HuH-7.5 (cell line): ENCODE measurements around the gene ST13.
"Not testable (repeated sequence)": the region's sequence is repeated elsewhere in the genome, so short reads cannot be mapped to it uniquely, and the experiment has no call there.

ENCODE experiments used
- DNase-seq: peaks from one replicate; pipeline ENCODE4 v3.0.0; 2011; ENCODE audit warnings: low spot score

ST13 gene

GRCh38 chr22:40838486-40838885, 18.0 kb downstream of the ST13 start:
- no peak for DNase-seq

- no peak for DNase-seq
Measured at GRCh38 chr22:40834619-40835018, 21.8 kb downstream of the ST13 start.

DNA sequence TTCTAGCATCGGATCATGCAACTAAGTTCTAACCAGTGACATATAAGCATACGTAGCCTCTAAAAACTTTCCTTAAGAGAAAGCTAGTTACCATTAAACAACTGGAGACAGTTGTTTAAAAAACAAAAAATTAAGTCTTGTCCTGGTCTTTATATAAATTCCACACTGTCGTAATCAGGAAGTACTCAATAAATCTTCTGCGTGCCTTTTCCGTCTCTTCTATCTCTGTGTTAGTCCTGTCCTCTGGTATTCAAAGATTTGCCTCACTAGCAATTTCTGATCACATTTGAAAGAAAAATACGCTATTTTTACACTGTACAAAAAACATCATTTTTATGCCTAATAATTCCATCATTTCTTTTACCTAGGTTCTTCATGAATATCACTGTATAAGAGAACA, 27.3 kb downstream of the ST13 start:
- DNase-seq, result no peak

DNA sequence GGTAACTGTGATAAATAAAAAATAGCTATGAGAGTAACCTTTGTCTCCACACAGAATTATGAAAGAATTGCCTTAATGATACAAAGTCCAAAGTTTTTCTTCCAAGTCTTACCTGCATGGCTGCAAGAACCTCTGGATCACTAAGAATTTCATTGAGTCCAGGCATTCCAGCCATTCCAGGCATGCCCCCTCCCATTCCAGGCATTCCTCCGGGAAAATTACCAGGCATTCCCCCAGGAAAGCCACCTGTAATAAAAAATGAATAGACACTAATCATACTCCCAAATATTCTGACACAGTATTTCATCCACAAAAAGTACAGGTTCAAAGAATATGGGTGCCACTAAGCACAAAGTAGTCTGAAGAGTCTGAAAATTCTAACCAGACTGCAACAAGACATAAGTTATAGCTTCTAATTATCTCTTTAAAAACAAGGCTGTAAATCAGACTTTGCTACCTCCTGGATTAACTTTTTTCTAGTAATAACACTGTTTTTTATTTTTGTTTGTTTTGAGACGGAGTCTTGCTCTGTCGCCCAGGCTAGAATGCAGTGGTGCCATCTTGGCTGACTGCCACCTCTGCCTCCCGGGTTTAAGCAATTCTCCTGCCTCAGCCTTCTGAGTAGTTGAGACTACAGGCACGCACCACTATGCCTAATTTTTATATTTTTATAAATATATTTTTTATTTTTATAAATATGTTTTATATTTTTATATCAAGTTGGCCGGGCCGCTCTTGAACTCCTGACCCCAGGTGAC, 29.3 kb downstream of the ST13 start:
- no peak for DNase-seq

DNA sequence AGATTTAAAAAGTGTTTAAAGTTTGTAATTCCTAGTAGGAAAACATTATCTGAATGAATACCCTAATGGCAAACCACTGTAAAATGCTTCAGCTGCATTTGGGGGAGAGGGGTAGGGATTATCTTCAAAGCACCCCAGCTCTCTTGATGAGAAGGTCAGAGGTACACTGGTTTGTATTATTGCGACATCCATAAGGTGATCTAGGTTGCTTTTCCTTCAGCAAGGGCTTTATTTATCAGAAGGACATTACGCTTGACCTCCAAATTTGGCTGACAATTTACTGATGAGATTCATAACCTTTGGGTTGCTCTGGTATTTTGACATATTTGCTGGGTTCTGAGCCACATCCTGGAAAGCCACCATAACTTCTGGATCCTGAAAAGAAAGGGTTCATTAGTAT, 30.1 kb downstream of the ST13 start:
- not testable (repeated sequence) for DNase-seq

DNA sequence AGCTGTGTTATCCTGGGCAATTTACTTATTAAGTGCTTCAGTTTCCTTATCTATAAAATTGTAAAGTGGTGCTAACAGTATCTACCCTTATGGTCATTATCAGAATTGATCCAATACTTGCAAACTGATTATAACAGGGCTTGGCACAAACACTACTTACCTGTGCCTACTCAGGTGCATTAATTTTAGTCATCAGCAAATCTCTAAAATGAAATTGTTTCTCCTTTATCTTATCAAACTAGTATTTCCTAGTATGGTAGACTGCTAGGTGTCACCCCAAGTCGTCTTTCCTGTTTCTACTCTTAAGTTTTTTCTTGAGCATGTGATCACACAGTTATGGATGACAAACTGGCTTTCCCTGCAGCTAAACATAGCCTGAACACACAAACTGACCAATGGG, 33.0 kb downstream of the ST13 start:
- no peak for DNase-seq

GRCh38 chr22:40819599-40820140, 36.8 kb downstream of the ST13 start:
- DNase-seq, result no peak

GRCh38 chr22:40818747-40819598, 37.5 kb downstream of the ST13 start, which contains the start of gene SLC25A17:
TSS of gene SLC25A17 (minus strand) at chr22:40819346. CDS start at chr22:40819248, 98 bp downstream.
- peak; percentile 82 for DNase-seq

DNA sequence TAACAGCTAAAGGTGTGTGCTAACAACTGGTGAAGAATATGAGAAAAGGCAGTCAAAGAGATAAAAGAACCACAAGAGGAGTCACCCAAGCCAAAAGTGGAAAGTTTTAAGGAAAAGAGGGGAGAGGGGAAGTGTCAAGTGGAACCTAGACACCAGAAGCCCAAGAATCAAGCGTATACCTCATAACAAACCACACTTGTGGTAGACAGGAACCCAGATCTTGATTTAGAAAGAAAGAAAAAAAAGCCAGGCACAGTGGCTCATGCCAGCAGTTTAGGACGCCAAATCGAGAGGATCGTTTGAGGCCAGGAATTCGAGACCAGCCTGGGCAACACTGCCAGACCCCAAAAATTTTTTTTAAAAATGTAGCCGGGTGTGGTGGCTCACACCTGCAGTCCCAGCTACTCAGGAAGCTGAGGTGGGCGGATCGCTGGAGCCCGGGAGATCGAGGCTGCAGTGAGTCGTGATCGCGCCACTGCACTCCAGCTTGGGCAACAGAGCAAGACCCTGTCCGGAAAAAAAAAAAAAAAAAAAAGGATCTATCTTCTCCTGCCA, 38.2 kb downstream of the ST13 start:
- no peak for DNase-seq

DNA sequence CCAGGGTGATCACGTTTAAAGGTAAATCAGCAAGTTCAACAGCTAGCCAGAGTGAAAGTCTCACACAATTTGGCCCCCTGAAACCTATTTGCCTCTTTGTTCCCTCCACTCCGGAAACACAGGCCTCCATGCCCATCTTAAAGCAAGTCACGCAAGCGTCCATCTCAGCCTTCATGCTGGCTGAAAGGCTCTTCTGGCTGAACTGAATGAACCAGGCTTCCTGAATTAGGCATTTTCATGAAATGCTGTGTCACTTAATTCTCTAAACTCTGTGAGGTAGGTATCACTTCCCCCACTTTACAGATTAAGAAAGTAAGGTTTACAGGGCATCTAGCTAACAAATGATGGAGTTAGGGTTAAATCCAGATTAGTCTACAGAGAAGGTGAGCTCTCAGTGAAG, 38.7 kb downstream of the ST13 start:
- DNase-seq, result no peak

- no peak for DNase-seq
Measured at GRCh38 chr22:40813912-40814315, 42.5 kb downstream of the ST13 start.

- no peak for DNase-seq
Measured at GRCh38 chr22:40808018-40808841, 48.2 kb downstream of the ST13 start.

DNA sequence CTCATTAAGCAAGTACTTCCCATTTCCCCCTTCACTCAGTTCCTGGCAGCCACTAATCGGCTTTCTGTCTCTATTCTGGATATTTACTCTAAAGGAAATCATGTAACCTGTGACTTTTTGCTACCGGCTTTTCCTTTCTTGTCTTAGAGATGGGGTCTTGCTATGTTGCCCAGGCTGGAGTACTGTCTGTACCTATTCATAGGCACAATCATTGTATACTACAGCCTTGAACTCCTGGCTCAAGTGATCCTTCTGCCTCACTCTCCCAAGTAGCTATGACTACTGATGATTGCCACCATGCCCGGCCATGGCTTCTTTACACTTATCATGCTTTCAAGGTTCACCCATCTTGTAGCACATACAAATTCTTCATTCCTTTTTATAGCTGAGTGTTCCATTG, 49.7 kb downstream of the ST13 start:
- DNase-seq, result no peak

DNA sequence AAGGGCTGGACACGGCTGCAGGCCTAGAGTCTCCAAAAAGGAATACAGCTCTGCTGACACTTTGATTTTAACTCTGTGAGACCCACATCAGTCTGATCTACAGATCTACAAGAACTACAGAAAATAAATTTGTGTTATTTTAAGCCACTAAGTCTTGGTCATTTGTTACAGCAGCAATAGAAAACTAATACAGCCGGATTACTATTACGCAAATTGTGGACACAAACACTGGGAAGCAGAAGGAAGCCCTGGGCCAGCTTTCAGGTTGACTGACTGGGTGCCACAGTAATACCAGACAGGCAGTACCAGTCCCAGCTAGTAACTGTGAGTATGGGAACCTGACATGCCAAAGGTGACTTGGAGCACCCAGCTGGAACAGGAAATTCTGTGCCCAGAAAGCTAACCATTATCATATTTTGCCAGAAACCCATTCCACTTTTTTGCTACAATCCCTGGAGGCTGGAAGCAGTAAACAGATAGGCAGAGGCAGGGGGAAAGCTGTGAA, 50.7 kb downstream of the ST13 start:
- no peak for DNase-seq

DNA sequence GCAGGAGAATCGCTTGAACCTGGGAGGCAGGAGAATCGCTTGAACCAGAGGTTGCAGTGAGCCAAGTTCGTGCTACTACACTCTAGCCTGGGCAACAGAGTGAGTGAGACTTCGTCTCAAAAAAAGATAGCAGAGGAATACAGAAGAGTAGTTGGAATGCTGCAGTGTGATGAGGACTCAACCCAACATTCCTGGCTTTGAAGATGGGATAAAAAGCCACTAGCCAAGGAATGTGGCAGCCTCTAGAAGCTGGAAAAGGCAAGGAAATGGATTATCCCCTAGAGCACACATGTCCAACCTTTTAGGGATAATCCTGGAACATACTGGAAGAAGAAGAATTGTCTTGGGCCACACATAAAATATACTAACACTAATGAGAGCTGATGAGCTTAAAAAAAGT, 51.2 kb downstream of the ST13 start:
- DNase-seq, result no peak

DNA sequence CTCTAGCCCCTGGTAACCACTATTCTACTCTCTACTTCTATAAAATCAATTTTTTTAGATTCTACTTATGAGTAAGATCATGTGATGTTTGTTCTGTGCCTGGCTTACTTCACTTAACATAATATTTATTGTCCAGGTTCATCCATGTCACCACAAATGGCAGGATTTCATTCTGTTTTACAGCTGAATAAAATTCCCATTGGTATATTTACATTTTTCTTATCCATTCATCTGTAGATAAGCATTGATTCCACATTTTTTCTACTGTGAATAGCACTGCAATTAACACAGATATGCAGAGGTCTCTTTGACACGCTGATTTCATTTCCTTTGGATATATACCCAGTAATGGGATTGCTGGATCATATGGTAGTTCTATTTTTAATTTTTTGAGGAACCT, 53.1 kb downstream of the ST13 start:
- DNase-seq, result no peak

- DNase-seq, result no peak
Measured at GRCh38 chr22:40799008-40799407, 57.4 kb downstream of the ST13 start.

DNA sequence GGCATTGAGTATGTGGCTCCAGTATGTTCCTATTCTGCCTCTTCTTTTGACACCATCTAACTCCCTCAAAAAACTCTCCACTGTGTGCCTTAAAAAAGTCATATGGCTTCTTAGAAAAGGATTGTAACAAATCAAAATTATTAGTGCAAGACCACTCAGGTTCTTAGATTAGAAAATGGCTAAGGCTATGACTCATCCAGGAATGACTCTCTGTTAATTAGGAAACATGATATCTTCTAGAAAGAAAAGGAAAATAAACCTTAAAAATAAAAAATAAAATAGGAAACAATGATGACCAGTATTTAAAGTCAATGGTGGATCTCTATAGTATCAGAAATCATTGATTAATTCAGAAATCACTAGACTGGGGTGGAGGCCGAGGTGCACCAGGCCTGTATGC, 59.0 kb downstream of the ST13 start:
- no peak for DNase-seq

- DNase-seq, result no peak
Measured at GRCh38 chr22:40792451-40792850, 64.0 kb downstream of the ST13 start.

DNA sequence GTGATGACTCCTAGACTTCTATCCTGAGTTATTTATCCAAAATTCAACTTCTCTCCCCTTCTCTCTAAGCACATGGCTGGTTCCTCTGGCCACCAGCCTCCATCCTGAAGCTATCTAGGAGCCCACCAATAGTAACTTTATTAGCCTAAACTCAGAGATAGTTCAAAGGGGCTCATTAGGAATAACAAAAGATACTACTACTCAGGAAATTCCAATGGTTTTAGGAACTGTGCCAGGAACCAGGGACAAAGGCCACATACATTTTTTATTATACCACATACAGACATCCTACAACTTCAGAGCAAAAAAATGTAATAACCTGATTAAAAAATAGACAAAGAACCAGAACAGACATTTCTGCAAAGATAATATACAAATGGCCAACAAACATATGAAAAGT, 65.2 kb downstream of the ST13 start:
- DNase-seq, result no peak

DNA sequence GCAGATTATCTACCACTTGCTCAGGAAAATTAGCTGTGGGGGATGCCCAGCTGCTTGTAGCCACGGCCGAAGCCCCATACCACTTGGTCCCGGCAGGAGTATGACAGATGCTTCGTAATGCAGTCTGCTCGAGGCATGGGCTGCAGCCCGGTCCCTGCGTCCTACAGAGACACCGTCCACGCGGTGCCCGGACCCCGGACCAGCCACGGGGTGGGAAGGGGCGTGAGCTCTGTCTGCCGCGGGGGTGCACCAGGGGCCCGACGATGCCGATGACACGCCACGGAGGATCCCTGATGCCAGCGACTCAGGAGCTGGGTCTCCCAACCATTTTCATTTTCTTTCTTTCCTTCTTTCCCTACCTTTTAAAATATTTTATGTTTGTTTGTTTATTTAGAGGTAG, 67.3 kb downstream of the ST13 start:
- no peak for DNase-seq

DNA sequence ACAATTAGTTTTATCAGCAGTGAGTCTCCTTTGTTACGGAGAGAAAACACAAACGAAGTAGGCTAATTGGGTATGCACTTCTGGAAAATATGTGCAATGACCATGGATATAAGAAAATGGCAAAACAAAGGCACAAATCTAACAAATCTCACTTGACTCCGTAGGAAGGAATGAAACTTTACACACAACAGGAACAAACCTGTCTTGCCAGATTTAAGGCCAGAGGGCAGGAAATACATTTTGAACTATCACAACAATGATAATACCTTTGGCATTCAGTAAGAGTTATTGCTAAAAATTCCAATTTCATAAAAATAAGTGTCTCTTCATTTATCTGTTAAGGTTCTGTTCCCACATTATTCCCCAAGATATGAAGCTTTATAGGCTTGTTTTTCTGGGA, 73.9 kb downstream of the ST13 start:
- no peak for DNase-seq
